SK-N-SH (cell line): Measurements from ENCODE around the gene HIPK4. TPM values are rescaled to one million over a fixed set of nuclear protein-coding genes. Genes with fewer than 3 reads are reported as not detected.

ENCODE experiments used
- CTCF ChIA-PET: fragments of 300-600, 350-600 bp; formaldehyde crosslinking; extraction: SDS; loops from one replicate; lab custom pipeline; 2021; lab: Yijun Ruan, JAX
- POLR2A ChIA-PET: fragments of 350-600 bp; sonication (Branson Sonifier 250); formaldehyde crosslinking; extraction: SDS; loops from one replicate; lab custom pipeline; 2020; ENCODE audit warnings: antibody characterized with exemption, inconsistent platforms; lab: Yijun Ruan, JAX
- DNase-seq: peaks from one replicate; pipeline ENCODE4 v3.0.0; 2012
- H2AFZ ChIP-seq: fragments of 200-600 bp; sonication (generic); 2 replicates; pipeline ENCODE4 v1.8.1; 2016; ENCODE audit warnings: antibody characterized with exemption, mild to moderate bottlenecking, low read depth
- H3F3A ChIP-seq: fragments of 200-600 bp; sonication (generic); replicated peaks from 2 replicates; pipeline ENCODE3; 2016; ENCODE audit warnings: antibody characterized with exemption, mild to moderate bottlenecking; ENCODE audit not compliant: insufficient read depth
- H3K27ac ChIP-seq, 2 experiments: fragments of 200-500 bp in 1 of 2; fragments of 200-600 bp in 1 of 2; sonication (Bioruptor generic) in 1 of 2; sonication (generic), shearing (Covaris generic) in 1 of 2; 2 replicates each; pipeline versions ENCODE4 v1.5.1 to v1.6.1; 2014 to 2016; ENCODE audit warnings: low read depth in 2 of 2, inconsistent platforms in 1 of 2, low read length in 1 of 2, mild to moderate bottlenecking in 1 of 2, mixed read lengths in 1 of 2
- H3K27me3 ChIP-seq: fragments of 200-600 bp; sonication (generic), shearing (Covaris generic); 2 replicates; pipeline ENCODE4 v1.6.1; 2016; ENCODE audit warnings: mixed run types; ENCODE audit not compliant: insufficient read depth
- H3K36me3 ChIP-seq, 2 experiments: fragments of 200-500 bp in 1 of 2; fragments of 200-600 bp in 1 of 2; sonication (Bioruptor generic) in 1 of 2; sonication (generic) in 1 of 2; replicated peaks in 1 of 2; 2 replicates each; pipeline versions ENCODE3 to v1.5.1; 2014 to 2016; ENCODE audit warnings: low read length in 1 of 2, mild to moderate bottlenecking in 1 of 2; ENCODE audit not compliant: insufficient read depth in 2 of 2, control insufficient read depth in 1 of 2
- H3K4me1 ChIP-seq, 2 experiments: fragments of 200-500 bp in 1 of 2; fragments of 200-600 bp in 1 of 2; sonication (Bioruptor generic) in 1 of 2; sonication (generic), shearing (Covaris generic) in 1 of 2; 2 replicates each; pipeline versions ENCODE4 v1.5.1 to v1.6.1; 2014 to 2016; ENCODE audit warnings: low read depth in 1 of 2, low read length in 1 of 2, mixed run types in 1 of 2; ENCODE audit not compliant: insufficient read depth in 2 of 2, control insufficient read depth in 1 of 2
- H3K4me2 ChIP-seq: fragments of 200-600 bp; sonication (generic), shearing (Covaris generic); 2 replicates; pipeline ENCODE4 v1.6.1; 2017; ENCODE audit warnings: mixed run types
- H3K4me3 ChIP-seq, 2 experiments: fragments of 200-500 bp in 1 of 2; fragments of 200-600 bp in 1 of 2; sonication (Bioruptor generic) in 1 of 2; sonication (generic), shearing (Covaris generic) in 1 of 2; 2 replicates each; pipeline versions ENCODE4 v1.5.1 to v1.8.1; 2014 to 2016; ENCODE audit warnings: low read depth in 2 of 2, inconsistent platforms in 1 of 2, low read length in 1 of 2, mild to moderate bottlenecking in 1 of 2, mixed read lengths in 1 of 2, moderate library complexity in 1 of 2
- H3K79me2 ChIP-seq: fragments of 200-600 bp; sonication (generic); 2 replicates; pipeline ENCODE4 v1.8.1; 2017; ENCODE audit warnings: mild to moderate bottlenecking; ENCODE audit not compliant: insufficient read depth
- H3K9ac ChIP-seq: fragments of 200-600 bp; sonication (generic); 2 replicates; pipeline ENCODE4 v1.6.1; 2017; ENCODE audit warnings: mixed run types
- H3K9me2 ChIP-seq: fragments of 200-600 bp; sonication (generic); 2 replicates; pipeline ENCODE4 v1.6.1; 2017; ENCODE audit warnings: mixed run types
- H3K9me3 ChIP-seq: fragments of 200-600 bp; sonication (generic); 2 replicates; pipeline ENCODE4 v1.6.1; 2017; ENCODE audit warnings: mixed run types, mild to moderate bottlenecking, moderate library complexity
- H4K20me1 ChIP-seq: fragments of 200-600 bp; sonication (generic); 2 replicates; pipeline ENCODE4 v1.6.1; 2017; ENCODE audit warnings: mild to moderate bottlenecking, mixed run types; ENCODE audit not compliant: insufficient read depth
- CHD2 ChIP-seq: fragments of 150-350 bp; IDR thresholded peaks from 2 replicates; pipeline ENCODE4 v1.6.1; 2018; ENCODE audit warnings: low read length; ENCODE audit not compliant: partially characterized antibody
- ELF1 ChIP-seq: IDR thresholded peaks from 2 replicates; pipeline ENCODE4 v1.4.0; 2012
- EZH2phosphoT487 ChIP-seq: fragments of 200-600 bp; sonication (generic); IDR thresholded peaks from 2 replicates; pipeline ENCODE4 v1.6.1; 2017; ENCODE audit warnings: low read depth, mixed run types, mild to moderate bottlenecking, antibody characterized with exemption, moderate library complexity, borderline replicate concordance
- FOXJ3 ChIP-seq: sonication (generic); formaldehyde crosslinking; IDR thresholded peaks from 2 replicates; pipeline ENCODE4 v1.5.1; 2020; ENCODE audit warnings: mild to moderate bottlenecking, missing genetic modification reagents
- FOXM1 ChIP-seq: IDR thresholded peaks from 2 replicates; pipeline ENCODE4 v1.4.0; 2012; ENCODE audit warnings: low read depth, mild to moderate bottlenecking
- GATA2 ChIP-seq: sonication (generic); formaldehyde crosslinking; IDR thresholded peaks from 2 replicates; pipeline ENCODE4 v1.5.0; 2020; ENCODE audit warnings: mild to moderate bottlenecking, missing genetic modification reagents
- MEF2A ChIP-seq: IDR thresholded peaks from 2 replicates; pipeline ENCODE4 v1.4.0; 2012; ENCODE audit warnings: low read depth, borderline replicate concordance
- MXI1 ChIP-seq: IDR thresholded peaks from 2 replicates; pipeline ENCODE4 v1.6.1; 2012; ENCODE audit warnings: mild to moderate bottlenecking, low read depth, low read length, improper control_type of control experiment
- PBX3 ChIP-seq: IDR thresholded peaks from 2 replicates; pipeline ENCODE4; 2012
- POLR2AphosphoS5 ChIP-seq: IDR thresholded peaks from 2 replicates; pipeline ENCODE4 v1.6.1; 2012; ENCODE audit warnings: low read depth, low read length
- RFX5 ChIP-seq: IDR thresholded peaks from 2 replicates; pipeline ENCODE4 v1.6.1; 2012; ENCODE audit warnings: mild to moderate bottlenecking, improper control_type of control experiment, low read length
- RXRA ChIP-seq: IDR thresholded peaks from 2 replicates; pipeline ENCODE4 v1.4.0; 2012; ENCODE audit warnings: low read depth, mild to moderate bottlenecking, borderline replicate concordance
- SIN3A ChIP-seq: IDR thresholded peaks from 2 replicates; pipeline ENCODE4 v1.6.1; 2012; ENCODE audit warnings: low read depth, mild to moderate bottlenecking, low read length, moderate library complexity, borderline replicate concordance
- USF1 ChIP-seq: IDR thresholded peaks from 2 replicates; pipeline ENCODE4 v1.4.0; 2012; ENCODE audit warnings: low read depth, borderline replicate concordance
- USF2 ChIP-seq: fragments of 150-350 bp; IDR thresholded peaks from 2 replicates; pipeline ENCODE4 v1.6.1; 2017; ENCODE audit warnings: antibody characterized with exemption, low read length, low read depth, borderline replicate concordance
- ZBTB33 ChIP-seq: IDR thresholded peaks from 2 replicates; pipeline ENCODE4 v1.4.0; 2012; ENCODE audit warnings: low read depth, borderline replicate concordance
- WGBS: methylation state at CpG from one replicate; pipeline ENCODE4 v1.1.6; 2017; ENCODE audit warnings: low lambda C conversion rate; 5-methylcytosine and 5-hydroxymethylcytosine counted together
- polyA plus RNA-seq, 3 experiments: library from polyadenylated mRNA; depleted of rRNA; stranded (reverse); fragments of >200 nt; gene quantifications; 2 replicates each; pipeline ENCODE4 v1.2.3, GENCODE V29; 2012

Gene HIPK4
- polyA plus RNA-seq, 1 of the 3 experiments (the other 2 are of a cell fraction), result 0.23 TPM

- no peak overlapping the region for H3K4me3 ChIP-seq
- H3K36me3 ChIP-seq, result no peaks in the 10 kb centered on the region
- TF ChIP-seq MEF2A (no peak), MXI1 (no peak)
- TF ChIP-seq, all 33 proteins: peak for 0
- no peak overlapping the region for H3K9ac ChIP-seq
- H3K27ac ChIP-seq, result no peak overlapping the region
- H3K4me1 ChIP-seq, result no peaks in the 10 kb centered on the region; a peak in 1 of 4 replicates
- H2AFZ ChIP-seq, result no peak overlapping the region
- H3K9me3 ChIP-seq, result no peaks in the 10 kb centered on the region
- 78% methylated on average over 3 of the region's 3 CpGs for WGBS
- H3F3A ChIP-seq, result peaks cover 3% of the 10 kb centered on the region
- ChIA-PET CTCF (interaction anchor here (0.9 kb wide), 1 partner anchor 26 kb away, joined by 4 read pairs; the partner anchor contains the start of gene SERTAD1), POLR2A (no interaction called here)
- H3K27me3 ChIP-seq, result no peaks in the 10 kb centered on the region
- H3K9me2 ChIP-seq, result no peaks in the 10 kb centered on the region
- no peak for DNase-seq
- H4K20me1 ChIP-seq, result no peaks in the 10 kb centered on the region
- H3K4me2 ChIP-seq, result no peak overlapping the region
- H3K79me2 ChIP-seq, result no peaks in the 10 kb centered on the region
Measured at GRCh38 chr19:40400559-40400958, 10.6 kb upstream of the HIPK4 start.

GRCh38 chr19:40398417-40399131 lies 8.6 kb upstream of the HIPK4 start:
- no peaks in the 10 kb centered on the region for H4K20me1 ChIP-seq
- no peak for TF ChIP-seq RXRA
- TF ChIP-seq USF2, result no peak
- no peak for TF ChIP-seq POLR2AphosphoS5
- no peak for TF ChIP-seq GATA2
- TF ChIP-seq MXI1, result no peak
- no peak for TF ChIP-seq SIN3A
- TF ChIP-seq EZH2phosphoT487, result no peak
- TF ChIP-seq CHD2, result no peak
- TF ChIP-seq, all 33 proteins: peak for 0
- CTCF ChIA-PET, result interaction anchor here (0.8 to 2.4 kb wide), 2 partner anchors 22 kb away, joined by 3 to 6 read pairs; no protein-coding TSS in a partner anchor
- POLR2A ChIA-PET, result no interaction called here
- 73% methylated on average over 26 of the region's 49 CpGs for WGBS
- DNase-seq, result peak; percentile 78
- Histone ChIP-seq H3K9me3 (no peaks in the 10 kb centered on the region), H3K36me3 (no peaks in the 10 kb centered on the region), H3K79me2 (no peaks in the 10 kb centered on the region), H3K9ac (no peak overlapping the region), H3K27me3 (no peaks in the 10 kb centered on the region), H3K9me2 (no peaks in the 10 kb centered on the region), H2AFZ (no peak overlapping the region), H3K4me2 (no peak overlapping the region), H3K27ac (no peak overlapping the region), H3K4me3 (no peak overlapping the region; a peak in 1 of 4 replicates), H3F3A (no peaks in the 10 kb centered on the region), H3K4me1 (no peaks in the 10 kb centered on the region; a peak in 1 of 4 replicates)

- WGBS, result 90% methylated on average over 8 of the region's 22 CpGs
- no peaks in the 10 kb centered on the region; a peak in 1 of 4 replicates for H3K4me1 ChIP-seq
- DNase-seq, result no peak
- no peaks in the 10 kb centered on the region for H3K79me2 ChIP-seq
- no peak overlapping the region for H3K27ac ChIP-seq
- CTCF ChIA-PET, result interaction anchor here (2.4 kb wide), 1 partner anchor 23 kb away, joined by 6 read pairs; no protein-coding TSS in a partner anchor
- no peak overlapping the region for H3K9ac ChIP-seq
- no peak overlapping the region for H3K4me3 ChIP-seq
- H3K36me3 ChIP-seq, result no peaks in the 10 kb centered on the region
- no peaks in the 10 kb centered on the region for H3K9me2 ChIP-seq
- H4K20me1 ChIP-seq, result no peaks in the 10 kb centered on the region
- H3K4me2 ChIP-seq, result no peak overlapping the region
- POLR2A ChIA-PET, result no interaction called here
- no peaks in the 10 kb centered on the region for H3F3A ChIP-seq
- H3K9me3 ChIP-seq, result no peaks in the 10 kb centered on the region
- H2AFZ ChIP-seq, result no peak overlapping the region
- no peaks in the 10 kb centered on the region for H3K27me3 ChIP-seq
- TF ChIP-seq MEF2A (no peak), ZBTB33 (no peak), FOXM1 (no peak), RFX5 (no peak), ELF1 (no peak), FOXJ3 (CRISPR knock-in tag) (no peak), USF1 (no peak), POLR2AphosphoS5 (no peak), PBX3 (no peak)
Measured at GRCh38 chr19:40397568-40397906, 7.6 kb upstream of the HIPK4 start.
